Fibroblast of skin of scalp (primary cell): Measurements from ENCODE around the gene UBA3.
A peak's percentile ranks its signal among the peaks of the same experiment; 100 is the strongest.

Experiments
- DNase-seq: peaks from one replicate; pipeline ENCODE4 v3.0.0-alpha.2; 2013

Gene UBA3

DNA sequence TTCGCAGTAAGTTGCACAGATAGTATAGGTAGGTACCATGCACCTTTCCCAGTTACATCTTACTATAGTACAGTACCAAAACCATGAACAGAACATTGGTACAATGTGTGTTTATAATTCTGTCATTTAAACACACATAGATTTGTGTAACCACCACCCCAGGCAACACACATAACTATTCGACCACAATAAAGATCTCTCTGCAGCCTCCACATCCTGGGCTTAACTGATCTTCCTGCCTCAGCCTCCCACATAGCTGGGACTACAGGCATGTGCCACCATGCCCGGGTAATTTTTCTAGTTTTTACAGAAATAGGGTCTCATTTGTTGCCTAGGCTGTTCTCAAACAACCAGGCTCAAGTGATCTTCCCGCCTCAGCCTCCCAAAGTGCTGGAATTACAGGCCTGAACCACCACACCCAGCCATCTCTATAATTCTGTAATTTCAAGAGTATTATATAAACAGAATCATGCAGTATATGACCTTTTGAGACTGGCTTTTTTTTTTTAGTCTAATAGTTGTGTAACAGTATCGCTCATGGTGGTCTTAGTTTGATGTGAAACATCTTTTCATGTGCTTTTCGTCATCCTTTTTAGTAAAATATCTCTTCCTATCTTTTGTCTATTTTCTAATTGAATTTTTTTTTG is 14.7 kb downstream of the UBA3 start:
- DNase-seq, result no peak

DNA sequence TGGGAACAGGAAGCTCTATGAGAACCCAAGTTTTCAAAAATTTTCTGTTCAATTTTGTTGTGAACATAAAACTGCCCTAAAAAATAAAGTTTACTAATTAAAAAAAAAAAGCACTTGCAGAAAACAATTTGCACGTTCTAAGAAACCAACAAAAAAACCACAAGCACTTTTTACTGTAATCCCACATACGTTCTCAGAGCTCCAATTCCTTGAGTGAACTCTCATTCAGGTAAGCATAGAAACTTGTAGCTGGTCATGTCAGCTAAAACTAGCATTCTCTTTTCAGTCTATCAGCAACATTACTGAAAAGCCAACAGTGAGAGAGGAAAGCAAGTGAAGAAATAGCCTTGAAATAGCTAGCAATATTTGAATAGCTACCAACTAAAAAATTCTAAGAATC is 16.5 kb downstream of the UBA3 start:
- no peak for DNase-seq

DNA sequence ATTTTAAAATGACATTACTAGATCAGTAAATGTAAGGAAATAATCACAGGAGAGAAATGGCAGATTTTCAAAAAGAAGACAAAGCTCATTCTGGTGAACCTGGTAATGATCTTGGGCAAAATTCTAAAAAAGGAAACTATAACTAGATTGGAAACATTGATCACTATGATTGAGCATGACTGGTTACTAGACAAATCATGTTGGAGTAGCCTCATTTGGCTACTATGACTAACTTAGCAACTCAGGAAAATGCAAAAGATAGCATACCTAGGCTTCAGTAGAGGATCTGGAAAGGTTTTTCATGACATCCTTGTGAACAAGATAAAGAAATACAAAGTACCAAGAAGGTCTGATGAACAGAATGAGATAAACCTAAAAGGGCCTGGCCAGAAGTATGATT is 20.5 kb downstream of the UBA3 start:
- no peak for DNase-seq

DNA sequence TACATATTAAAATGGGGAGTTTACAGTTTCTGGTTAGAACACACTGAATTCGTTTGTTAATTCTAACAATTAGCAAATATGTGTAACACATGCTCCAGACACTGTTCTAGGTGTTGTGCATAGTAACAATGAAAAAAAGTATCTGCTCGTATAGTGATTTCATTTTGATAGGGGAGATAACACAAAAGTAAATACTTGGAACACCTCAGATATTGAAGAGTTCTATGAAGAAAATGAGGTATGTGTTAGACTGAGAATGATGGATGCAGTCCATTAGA is 21.3 kb downstream of the UBA3 start:
- DNase-seq, result no peak

DNA sequence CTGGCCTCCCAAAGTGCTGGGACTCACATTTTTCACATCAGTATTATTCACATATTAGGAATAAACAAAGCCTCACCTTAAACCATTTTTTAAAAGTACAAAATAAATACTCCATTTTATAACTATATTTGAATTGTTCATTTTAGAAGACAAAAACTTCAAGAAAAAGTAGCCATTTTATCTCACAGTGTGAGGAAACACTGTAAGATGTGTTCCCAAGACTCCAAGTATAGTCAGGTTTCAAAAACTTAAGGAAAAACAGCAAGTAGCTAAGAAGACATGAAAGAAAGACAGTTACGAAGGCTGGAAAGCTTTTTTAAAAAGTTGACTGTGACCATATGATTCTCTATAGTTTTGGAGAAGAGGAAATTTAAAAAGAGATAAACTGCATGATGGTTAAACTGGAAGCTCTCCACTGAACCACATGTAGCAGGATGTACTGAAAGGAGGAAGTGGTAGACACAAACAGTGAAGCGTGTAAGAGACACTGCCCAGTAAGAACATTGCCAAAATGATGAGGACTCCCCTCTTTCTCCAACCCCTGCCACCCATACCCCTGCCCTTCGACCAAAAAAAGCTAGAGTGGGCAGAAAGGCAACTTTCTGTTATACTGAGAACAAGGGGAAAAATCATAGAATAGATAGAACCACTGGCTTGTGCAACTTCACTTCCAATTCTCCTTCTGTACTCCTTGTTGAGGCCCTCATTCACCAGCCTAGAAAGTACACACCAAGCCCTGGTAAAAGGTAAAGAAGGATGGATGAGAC is 21.8 kb downstream of the UBA3 start:
- no peak for DNase-seq

DNA sequence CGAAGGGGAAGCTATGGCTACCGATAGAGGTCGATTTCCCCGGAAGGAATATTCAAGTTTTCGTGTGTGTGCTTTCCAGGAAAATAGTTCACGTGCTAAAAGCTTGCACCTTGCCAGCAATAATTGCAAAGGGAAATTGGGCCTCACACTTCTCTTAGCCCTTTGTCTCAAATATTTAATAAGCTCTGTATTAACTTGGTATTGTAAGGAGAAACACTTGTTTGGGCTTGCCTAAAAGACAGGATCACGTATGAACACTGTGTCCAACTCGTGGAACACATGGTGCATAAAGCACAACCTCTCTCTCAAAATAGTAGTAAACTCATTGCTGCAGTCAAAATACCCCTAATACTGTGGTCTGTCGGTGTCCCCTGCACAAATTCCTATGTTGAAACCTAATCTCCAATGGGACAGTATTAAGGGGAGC is 27.7 kb downstream of the UBA3 start:
- no peak for DNase-seq

DNA sequence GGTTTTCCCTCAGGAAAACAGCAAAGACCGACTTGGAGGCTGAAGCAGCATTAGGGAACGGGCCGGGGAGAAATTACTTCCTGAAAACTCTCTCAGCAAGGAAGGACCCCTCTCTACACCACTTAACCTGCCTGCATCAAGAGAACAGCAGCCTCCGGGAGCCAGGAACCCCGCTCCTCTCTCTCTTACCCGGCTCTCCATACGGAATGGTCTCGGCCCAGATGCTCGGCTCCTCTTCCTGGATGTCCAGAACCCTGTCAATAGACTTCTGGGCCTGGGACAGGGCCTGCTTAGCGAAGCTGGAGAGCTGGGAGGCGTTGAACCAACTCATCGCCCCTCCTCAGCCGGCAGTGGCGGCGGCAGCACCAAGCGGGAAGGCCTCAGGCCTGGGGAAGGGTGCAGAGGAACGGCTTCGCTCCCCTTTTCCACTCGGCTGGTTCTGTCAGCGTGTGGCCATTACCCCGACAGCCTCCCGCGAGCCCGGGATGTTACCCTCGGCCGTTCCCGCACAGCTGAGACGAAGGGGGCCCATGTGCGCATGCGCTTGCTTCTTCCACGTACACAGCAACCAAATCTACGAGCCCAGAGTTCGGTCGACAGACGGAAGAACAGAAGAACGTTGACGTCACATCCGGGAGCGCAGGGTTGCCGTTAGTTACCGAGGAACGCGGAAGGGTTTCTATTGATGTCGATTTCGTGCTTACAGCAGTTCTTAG is 28.3 kb downstream of the UBA3 start, which contains the start of gene TMF1:
TSS of gene TMF1 (minus strand) at position 578 of the 716 bp plus-strand sequence. CDS start at position 331, 247 bp downstream.
- peak; percentile 99 for DNase-seq

DNA sequence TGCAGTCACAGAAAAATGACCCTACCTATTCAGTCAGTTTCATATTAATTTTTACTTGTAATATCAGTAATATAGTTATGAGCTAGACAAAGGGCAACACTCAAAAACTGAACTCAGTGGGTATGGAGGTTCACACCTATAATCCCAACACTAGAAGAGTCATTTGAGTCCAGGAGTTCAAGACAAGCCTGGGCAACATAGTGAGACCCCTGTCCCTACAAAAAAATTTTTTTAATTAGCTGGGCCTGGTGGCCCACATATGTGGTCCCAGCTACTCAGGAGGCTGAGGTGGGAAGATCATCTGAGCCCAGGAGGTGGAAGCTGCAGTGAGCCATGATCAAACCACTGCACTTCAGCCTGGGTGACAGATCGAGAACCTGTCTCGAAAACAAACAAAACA is 31.2 kb downstream of the UBA3 start:
- DNase-seq, result no peak

DNA sequence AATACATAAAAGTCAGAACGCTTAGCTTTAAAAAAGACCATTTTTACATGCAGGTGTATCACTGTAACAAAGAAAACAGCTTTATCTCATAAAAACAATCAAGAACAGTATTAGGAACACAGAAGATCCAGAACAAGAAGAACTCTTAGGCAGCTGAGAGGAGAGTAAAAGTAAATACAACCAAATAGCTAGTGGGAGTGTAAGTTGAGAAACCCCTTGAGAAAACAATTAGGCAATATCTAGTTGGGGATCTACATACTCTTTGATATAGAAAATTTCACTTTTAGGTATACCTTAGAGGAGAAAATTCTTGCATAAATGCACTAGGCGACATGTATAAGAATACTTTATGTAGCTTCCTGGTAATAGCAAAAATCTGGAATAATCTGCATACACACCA is 35.6 kb downstream of the UBA3 start:
- DNase-seq, result no peak

DNA sequence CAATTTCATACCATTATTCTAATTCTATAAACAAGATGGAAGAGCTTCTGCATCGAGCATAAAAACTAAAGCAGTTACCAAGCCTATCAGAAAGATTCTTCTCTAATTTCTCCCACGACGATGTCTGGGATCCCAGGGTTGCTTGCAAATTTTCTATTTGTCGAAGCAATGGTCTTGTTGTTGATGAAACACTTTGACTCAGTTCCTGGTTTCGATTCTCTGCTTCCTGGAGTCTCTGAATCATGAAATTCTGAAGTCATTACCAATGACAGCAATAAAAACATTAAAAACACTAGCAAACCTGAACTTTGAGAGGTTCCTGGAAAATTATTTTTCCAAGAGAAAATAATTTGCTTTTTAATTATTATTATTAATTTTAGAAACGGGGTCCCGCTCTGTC is 46.7 kb downstream of the UBA3 start:
- peak; percentile 82 for DNase-seq

DNA sequence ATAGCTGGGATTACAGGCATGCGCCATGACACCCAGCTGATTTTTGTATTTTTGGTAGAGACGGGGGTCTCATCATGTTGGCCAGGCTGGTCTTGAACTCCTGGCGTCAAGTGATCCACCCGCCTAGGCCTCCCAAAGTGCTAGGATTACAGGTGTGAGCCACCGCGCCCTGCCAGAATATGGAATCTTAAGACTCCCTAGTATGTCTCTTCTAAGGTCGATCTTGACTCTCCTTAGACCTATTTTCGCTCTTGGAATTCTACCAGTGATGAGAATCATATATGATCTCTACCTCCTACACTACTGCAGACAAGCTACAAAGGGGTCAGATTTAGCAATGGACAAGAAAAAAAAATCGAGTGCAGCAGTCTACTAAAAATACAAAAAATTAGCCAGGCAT is 47.4 kb downstream of the UBA3 start:
- DNase-seq, result no peak

DNA sequence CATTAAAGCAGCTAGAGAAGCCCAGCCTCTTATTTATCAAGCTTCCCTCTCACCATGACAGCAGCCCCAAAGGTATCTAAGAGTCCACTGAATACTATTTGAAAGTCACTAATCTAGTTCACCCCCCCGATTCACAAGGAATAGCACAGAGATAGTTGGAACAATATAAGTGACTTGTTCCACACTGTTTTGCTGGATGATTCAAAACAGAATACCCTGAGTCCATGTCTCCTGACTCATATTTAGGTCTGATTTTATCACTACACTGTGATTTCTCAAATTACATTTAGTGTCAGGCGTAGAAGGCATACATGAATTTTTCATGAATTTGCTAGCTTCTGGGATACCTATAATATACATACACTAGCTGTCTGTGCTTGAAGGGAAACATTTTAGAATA is 48.0 kb downstream of the UBA3 start:
- peak; percentile 41 for DNase-seq

DNA sequence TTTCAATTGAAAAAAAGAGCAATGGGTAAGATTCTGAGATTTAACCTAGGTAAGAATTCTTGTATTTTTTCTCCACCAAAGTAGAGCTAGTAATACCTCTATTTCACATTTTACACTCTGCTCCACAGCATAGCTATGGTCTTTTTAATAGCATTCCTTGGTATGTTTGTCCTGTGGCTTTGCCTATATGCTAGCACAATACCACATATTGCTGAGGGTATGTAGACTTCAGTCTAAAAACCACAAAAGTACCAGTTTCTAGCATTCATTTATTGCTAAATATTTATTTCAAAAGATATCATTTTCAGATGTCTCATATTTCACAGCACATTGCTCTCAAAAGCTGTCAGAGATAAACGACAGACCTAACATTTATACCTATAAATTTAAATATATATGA is 48.5 kb downstream of the UBA3 start:
- peak; percentile 47 for DNase-seq

DNA sequence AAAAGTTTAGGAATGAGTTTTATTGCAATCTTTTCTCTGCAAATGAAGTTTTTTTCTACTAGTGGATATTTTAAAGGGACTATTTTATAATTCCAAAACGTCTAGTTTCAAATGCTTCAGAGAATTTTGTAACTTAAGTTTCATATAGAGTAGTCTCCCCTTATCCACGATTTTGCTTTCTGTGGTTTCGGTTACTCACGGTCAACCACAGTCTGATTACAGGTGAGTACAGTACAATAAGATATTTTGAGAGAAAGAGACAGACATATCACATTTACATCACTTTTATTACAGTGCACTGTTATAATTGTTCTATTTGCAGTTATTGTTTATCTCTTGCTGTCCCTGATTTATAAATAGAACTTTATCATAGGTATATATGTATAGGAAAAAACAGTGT is 59.3 kb downstream of the UBA3 start:
- no peak for DNase-seq

DNA sequence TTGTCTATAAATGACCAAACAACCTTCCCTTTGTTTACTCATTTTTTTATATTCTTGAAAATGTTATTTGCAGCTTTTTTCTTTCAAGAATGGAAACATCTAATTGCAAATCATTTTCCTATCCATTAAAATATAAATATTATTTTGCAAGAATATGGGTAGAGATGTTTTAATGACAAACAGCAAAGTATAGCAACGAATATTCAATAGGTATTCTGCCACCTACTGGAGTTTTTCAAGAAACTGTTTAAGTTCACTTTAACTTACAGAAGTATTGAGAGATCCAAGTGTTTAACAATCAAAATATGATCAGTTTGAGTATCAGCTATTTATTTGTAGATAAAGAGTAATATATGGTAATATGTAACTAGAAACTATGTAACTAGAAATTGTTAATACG is 59.7 kb downstream of the UBA3 start:
- DNase-seq, result no peak

DNA sequence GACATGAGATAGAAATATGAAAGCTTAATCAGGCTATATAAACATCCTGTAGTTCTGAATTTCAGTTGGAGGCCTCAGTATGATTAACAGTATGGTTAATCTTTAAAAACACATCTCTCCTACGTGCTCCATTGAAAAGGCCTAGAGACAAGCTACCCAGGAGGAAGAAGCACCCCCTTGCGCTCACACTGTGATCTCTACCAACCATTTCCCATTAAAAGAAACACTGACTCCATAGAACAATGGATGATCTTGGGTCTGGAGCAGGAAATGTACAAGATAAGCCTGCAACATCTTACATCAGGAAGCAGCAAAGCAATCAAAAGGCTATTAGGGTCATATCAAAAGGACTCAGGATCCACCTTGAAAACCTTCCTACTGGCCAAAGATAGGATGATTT is 63.3 kb downstream of the UBA3 start:
- DNase-seq, result no peak

DNA sequence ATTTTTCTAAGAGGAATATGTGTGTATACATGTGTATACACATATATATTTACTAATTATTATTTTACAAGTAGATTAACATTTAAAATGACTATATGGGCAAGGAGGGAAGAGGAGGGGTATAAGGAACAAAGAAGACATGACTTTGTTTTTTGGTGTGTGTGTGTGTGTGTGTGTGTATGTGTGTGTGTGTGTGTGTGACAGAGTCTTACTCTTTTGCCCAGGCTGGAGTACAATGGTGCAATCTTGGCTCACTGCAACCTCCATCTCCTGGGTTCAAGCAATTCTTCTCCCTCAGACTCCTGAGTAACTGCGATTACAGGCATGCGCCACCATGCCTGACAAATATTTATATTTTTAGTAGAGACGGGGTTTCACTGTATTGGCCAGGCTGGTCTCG is 64.1 kb downstream of the UBA3 start:
- no peak for DNase-seq

DNA sequence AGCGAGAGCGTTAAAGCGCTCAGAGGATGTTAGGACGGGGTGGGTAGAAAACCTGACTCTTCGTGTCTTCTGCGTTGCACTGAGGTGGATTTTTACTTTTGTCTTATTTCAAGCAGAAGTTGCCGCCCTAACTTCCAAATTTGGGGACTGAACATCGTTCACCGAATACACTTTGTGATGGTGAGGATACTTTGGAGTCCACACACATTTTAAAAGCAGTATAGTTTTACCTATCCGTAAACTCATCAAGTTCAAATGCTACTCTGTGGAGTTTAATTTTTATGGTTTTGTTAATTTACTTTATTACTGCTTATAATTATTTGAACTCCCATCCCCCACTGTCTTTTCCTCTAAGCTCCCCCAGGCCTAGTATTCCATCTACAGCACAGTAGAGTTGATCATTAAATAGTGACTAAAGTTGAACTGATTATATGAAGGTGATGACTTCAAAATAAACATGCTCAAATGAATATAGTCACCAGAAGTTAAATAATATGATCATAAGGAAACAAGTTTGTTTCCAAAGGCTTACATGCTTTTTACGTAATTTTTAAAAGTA is 66.1 kb downstream of the UBA3 start:
- DNase-seq, result no peak

DNA sequence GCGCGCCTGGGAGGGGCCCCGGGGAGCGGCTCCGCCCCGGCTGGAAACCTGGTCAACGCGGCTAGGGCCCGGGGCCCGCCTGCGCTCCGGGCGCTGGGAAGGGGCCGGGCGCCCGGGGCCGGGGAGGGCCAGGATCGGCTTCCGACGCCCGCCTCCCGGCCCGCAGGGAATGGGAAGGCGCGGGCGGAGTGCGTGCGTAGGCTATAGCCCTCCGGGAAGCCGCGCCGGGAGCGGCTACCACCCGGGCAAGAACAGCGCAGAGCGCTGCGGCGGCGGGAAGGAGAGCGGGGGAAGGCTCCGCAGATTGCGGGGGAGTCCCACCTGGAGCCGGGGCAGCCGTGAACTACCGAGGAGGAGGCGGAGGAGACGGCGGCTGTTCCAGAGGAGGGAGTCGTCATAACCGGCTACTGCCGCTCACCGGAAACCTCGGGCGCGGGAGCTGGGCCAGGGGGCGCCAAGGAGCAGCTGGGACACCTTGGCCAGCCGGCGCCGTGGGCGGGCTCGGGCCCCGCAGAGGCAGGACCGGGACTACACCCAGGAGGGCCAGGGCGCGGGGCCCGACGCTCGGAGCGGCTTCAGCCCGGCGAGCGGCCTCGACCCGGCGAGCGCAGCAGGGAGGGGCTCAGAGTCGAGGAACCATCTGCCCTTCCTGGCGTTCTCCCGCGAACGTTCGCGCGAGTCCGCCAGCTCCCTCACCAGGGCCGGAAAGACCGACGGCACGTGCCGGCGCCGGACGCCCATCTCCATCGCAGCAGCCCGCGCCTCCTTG is 66.7 kb downstream of the UBA3 start, which contains the start of gene EOGT:
TSS of gene EOGT (minus strand) at position 432 of the 769 bp plus-strand sequence. CDS start 3,838 bp downstream, outside the sequence.
- peak; percentile 88 for DNase-seq

DNA sequence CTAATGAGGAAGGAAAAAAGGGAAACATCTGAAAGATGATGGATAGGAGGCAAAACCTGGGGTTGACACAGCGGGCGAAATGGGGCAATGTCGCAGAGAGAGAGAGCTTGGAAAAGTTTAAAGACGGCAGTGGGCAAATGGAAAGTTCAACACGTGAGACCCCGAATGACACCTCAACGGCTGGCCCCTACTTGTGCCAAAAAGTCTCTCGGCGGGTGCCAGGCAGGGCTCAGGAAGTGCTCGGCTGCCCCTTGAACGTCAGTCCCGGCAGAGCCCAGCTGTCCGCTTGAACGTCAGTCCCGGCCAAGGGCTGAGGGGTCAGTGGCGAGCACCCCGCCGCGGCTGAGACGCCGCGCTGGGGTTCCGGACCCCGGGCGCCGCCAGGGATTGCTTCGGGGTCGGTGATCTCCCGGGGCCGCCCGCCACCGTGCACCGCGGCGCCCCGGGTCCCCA is 67.3 kb downstream of the UBA3 start:
- no peak for DNase-seq

DNA sequence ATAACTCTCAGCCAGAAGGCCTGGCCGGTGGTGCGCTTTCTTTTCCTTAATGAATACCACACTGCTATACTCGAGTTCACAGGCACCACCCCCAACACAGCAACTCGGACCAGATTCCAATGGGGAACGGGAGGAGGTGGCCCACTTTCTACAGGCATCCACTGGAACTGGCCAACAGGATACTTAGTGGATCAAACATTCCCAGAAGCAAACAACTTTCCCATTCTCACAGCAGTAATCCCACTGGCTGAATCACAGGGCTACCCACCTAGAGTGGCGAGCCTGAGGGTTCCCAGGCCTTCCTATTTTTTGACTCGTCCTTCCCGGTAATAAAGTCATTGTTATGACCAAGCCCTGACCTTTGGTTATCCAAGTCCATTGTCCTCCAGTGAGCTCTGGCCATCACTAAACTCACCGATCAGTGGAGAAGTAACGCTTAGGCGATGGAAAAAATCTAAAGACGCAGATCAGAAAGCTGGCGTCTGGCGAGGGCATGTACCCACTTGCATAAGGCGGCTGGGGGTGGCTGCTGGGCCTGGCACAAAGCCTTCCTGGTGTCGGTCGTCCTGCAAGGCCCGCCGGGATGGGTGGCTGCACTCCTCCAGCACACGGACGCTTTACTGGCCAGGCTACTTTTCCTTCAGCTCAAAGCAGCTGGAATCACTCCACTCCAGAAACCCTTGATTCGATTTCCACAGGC is 67.9 kb downstream of the UBA3 start:
- peak; percentile 85 for DNase-seq
